ENCODE measurements around the gene CSNK1G2.

GRCh38 chr19:1912760-1913505, 28.0 kb upstream of the CSNK1G2 start:
- no peak for TF ChIP-seq POLR2A (IDR thresholded peaks at IDR 0.05)
- TF ChIP-seq CTCF (IDR thresholded peaks at IDR 0.05): no peak
